GM23248 (cell line): ENCODE results near the gene MICOS13.

ENCODE experiments used
- EZH2 ChIP-seq: fragments of 200-600 bp; sonication (generic); IDR thresholded peaks from 2 replicates; pipeline ENCODE4 v1.6.1; 2018; ENCODE audit warnings: antibody characterized with exemption, mild to moderate bottlenecking; ENCODE audit not compliant: insufficient read depth, poor library complexity, severe bottlenecking
- EZH2phosphoT487 ChIP-seq: fragments of 200-600 bp; sonication (generic); IDR thresholded peaks from 2 replicates; pipeline ENCODE4 v1.6.1; 2018; ENCODE audit warnings: antibody characterized with exemption, moderate library complexity, mild to moderate bottlenecking, low read depth; ENCODE audit not compliant: insufficient read depth

GRCh38 chr19:5698635-5699422, 18.5 kb upstream of the MICOS13 start:
- TF ChIP-seq EZH2: no peak
- TF ChIP-seq EZH2phosphoT487: no peak
